ENCODE data around the gene NARS2.
A peak's percentile ranks its signal among the peaks of the same experiment; 100 is the strongest.

The NARS2 gene

GRCh38 chr11:78432058-78432515 is 142.6 kb downstream of the NARS2 start:
- DNase-seq (ENCODE audit: low read depth): no peak

- no peak for DNase-seq (ENCODE audit: low read depth)
These were observed 145.0 kb downstream of the NARS2 start for GRCh38 chr11:78429660-78430059.

DNA sequence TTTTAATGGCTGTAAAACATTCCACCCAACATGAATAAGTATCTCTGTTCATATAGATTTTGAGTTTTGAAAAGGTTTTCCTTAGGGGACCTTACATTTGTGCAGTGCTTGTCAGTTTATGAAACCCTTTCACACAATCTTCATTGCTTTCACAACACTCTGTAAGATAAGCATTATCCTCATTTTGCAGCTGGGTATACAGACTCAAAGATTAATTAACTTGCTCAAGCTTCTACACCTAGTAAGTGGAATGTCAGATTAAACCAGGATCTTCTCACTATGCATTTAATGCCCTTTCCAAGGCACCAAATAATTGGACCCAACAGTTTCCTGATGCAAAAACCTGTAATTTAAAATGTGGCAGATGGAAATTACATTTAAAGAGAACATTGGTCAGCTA is 145.5 kb downstream of the NARS2 start:
- DNase-seq (ENCODE audit: low read depth): no peak

- no peak for DNase-seq (ENCODE audit: low read depth)
These were observed 145.9 kb downstream of the NARS2 start for GRCh38 chr11:78428773-78429172.

DNA sequence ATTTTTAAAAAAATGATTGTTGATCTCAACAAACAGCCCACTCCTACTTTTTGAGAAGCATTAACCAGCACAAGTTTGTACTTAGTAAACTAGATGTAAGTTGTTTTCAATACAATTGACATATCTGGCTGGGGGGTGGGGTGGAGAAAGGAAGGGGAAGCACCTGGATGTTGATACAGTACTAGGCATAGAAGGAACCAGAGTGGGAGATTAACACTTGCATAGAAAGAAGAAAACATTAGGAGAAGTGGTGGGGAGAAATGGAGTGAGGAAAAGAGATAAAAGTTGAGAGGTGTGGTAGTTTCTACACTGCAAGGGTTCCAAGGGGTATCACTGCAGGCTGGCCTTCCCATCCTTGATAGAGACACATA is 146.4 kb downstream of the NARS2 start:
- no peak for DNase-seq (ENCODE audit: low read depth)

- no peak for DNase-seq (ENCODE audit: low read depth)
These were observed 146.9 kb downstream of the NARS2 start for GRCh38 chr11:78427615-78428265.

- no peak for DNase-seq (ENCODE audit: low read depth)
These were observed 147.8 kb downstream of the NARS2 start for GRCh38 chr11:78426845-78427244.

GRCh38 chr11:78425399-78426070 is 149.1 kb downstream of the NARS2 start:
- DNase-seq (ENCODE audit: low read depth): no peak

DNA sequence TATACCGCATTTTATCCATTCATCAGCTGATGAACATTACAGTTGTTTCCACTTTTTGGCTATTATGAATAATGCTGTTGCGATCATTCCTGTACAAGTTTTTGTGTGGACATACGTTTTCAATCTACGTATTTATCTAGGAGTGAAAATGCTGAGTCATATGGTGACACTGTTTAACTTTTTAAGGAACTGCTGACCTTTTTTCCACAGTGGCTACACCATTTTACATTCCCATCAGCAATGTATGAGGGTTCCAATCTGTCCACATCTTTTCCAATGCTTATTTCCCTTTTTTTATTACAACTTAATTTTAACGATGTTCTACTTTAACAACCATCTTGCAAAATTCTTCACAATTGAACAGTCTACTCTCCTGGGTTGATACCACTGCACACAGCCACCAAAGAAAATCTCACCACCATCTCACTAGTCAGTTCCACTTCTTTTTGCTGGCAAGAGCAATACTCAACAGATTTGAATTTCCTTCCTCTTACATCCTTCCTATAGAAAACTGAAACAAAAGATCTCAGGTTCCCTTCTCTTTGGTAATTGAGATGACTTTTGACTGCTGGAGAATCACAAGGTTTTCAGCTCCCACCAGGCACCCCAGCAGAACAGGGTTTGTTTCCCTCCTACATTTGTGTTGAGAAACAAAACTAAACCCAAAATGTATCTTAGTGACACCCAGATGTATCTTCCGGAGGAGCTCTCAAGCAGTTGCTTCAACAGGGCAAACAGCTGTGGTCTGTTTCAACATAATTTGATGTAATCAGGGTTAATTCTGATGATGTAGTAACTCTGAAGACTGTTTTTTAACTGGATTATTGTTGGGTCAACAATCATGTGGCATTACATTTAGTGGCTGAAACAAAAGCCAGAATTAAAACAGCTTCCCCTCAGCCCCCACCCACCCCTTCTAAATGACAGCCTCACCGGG is 150.1 kb downstream of the NARS2 start:
- DNase-seq (ENCODE audit: low read depth): peak; percentile 80

DNA sequence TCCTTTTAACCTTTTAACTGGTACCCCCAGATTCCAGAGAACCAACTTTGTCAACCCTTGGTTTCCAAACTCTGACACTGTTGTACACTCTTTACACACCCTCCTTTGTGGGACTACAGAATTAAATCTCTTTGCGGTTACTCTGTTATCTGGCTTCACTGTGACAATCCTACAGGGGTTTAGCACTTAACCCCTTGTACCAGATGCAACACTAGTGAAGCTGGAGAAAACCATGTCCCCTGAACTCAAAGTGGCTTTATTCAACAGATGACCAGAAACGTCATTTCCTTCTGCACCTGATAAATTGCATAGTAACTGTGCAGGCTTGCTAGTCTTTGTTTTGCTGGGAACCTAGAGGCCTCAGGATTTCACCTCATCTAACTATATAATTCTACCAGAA is 151.4 kb downstream of the NARS2 start:
- DNase-seq (ENCODE audit: low read depth): no peak

- DNase-seq (ENCODE audit: low read depth): no peak
These were observed 153.9 kb downstream of the NARS2 start for GRCh38 chr11:78420796-78421209.

DNA sequence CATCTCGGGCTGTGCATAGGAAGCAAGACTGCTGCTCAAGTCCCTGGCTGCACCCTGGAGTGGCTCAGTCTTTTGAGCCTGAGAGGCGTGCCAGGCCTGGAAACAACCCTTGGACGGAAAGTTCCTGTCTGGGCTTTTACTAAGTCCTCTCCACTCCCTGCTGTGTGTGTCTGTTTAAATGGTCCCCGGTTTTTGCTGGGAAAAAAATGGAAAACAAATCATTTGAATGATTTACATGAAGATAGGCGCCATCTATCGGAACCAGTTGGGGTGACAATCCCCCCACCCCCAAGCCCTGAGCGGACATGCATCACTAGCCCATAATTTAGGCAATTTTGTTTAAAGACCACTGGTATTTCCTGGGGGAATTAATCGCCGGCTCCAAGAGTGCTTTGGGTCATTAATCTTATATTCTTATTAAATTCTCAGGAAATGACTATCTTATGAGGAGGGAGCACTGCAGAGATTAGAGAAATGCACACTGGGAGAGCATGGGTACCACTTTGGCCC is 154.4 kb downstream of the NARS2 start:
- peak; percentile 82 for DNase-seq (ENCODE audit: low read depth)

DNA sequence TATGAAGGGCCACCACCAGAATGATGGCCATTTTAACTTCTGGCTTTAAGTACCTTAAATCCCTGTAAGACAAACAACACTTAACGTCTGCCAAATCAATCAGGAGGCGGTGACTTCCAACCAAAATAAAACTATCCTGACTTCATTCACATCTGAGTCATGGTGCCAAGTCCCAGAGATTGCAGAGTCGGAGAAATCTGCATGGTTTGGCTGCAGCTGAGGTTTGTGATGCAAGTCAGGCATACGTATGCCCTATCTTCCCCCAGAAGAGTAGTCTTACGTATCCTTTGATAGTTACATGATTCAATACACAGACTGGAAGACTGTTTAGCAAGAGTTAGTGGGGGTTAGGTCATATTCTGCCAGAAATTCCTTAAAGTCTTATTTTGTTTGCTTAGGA is 155.3 kb downstream of the NARS2 start:
- DNase-seq (ENCODE audit: low read depth): peak; percentile 97

- DNase-seq (ENCODE audit: low read depth): no peak
These were observed 156.0 kb downstream of the NARS2 start for GRCh38 chr11:78418584-78419211.

GRCh38 chr11:78417888-78418583 is 156.6 kb downstream of the NARS2 start:
- peak; percentile 74 for DNase-seq (ENCODE audit: low read depth)

- DNase-seq (ENCODE audit: low read depth): no peak
These were observed 157.3 kb downstream of the NARS2 start, which contains the start of gene GAB2 for GRCh38 chr11:78417175-78417887. Gene GAB2 (minus strand): TSS chr11:78417820. CDS start chr11:78417720, 100 bp downstream.

DNA sequence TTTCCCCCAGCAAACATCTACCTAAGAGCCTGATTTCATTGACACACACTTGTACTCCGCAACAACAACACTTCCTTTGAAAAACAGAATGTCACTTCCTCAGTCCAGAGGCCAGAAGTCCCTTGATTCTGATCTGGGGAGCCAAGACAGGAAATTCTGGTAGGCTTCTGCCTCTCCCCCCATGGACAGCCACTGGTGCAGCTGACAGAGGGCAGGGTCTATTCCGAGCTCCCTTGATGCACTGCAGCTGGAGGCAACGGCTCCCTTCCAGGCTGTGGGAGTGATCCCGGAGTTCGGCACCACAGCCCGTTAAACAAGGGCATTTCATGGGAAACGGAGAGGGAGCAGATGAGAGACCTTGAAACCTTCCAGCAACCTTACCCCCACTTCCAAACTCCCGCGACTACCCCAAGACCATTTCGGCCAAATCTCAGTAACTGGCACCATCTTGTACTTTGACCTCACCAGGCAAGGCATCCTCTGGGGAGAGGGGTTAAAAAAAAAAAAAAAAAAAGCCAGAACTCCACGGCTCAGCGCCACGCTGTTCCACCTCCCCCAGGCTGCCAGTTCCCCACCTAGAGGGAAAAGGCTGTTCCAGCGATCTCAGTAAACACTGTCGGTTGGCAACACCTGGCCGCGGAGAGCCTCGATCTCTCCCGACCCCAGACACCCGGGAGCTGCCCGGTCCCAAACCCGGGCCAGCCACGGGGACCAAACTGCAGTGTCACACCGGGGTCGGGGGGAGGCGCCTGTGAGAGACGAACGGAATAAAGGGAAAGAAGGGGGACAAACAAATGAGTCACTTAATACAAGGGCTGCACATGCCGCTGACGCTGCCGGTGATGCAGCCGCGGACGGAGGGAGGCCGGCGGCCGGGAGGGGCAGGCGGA is 158.1 kb downstream of the NARS2 start:
- peak; percentile 70 for DNase-seq (ENCODE audit: low read depth)

GRCh38 chr11:78415338-78415737 is 159.3 kb downstream of the NARS2 start:
- no peak for DNase-seq (ENCODE audit: low read depth)

DNA sequence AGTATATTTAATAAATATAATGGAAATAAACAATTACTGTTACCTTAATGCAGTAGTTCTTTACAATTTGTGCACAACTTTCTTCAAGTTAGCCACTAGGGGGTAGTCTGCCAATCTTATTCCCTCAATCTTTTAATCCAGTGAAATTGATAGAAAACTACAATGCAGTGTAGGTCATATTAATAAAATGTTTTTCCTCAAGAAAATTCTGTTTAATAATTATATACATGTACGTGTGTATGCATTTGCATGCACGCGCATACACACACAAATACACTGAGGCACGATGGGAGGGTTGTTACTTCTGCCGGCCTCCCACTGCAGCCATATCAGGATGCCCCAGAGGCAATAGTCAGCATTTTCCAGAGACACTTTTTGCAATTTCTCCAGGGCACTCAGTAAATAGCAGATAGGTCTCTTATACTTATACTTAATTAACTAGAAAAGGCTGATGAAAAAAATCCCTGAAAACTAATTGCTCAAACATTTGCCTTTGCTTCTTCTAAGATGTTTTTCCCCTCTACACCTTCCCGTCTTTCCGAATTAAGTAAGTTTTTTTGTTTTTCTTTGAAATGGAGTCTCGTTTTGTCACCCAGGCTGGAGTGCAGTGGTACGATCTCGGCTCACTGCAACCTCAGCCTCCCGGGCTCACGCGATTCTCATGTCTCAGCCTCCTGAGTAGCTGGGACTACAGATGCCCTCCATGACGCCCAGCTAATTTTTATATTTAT is 160.2 kb downstream of the NARS2 start:
- DNase-seq (ENCODE audit: low read depth): peak; percentile 8

All from fibroblast of gingiva (primary cell).